Tibial nerve (tissue), 3 donors: ENCODE results near the gene TCF12.

ENCODE experiments used
- CTCF ChIP-seq, 5 experiments: fragments of 200-600 bp in 3 of 5; fragments of 450-650 bp in 2 of 5; sonication (generic) in 3 of 5; IDR thresholded peaks; one replicate each; pipeline ENCODE4 v1.5.1; 2016 to 2019; ENCODE audit warnings: antibody characterized with exemption in 5 of 5, mild to moderate bottlenecking in 3 of 5, moderate library complexity in 2 of 5
- POLR2A ChIP-seq, 2 donors: fragments of 450-650 bp; IDR thresholded peaks; one replicate each; pipeline ENCODE4 v1.6.1; 2017; ENCODE audit warnings: antibody characterized with exemption in 2 of 2, mild to moderate bottlenecking in 2 of 2, moderate library complexity in 2 of 2

- TF ChIP-seq CTCF (IDR thresholded peaks at IDR 0.05) (no peak), POLR2A (IDR thresholded peaks at IDR 0.05) (no peak)
Observed at GRCh38 chr15:56939257-56939656, 20.8 kb downstream of the TCF12 start.
